ENCODE data around the gene FGGY.
"Not testable (repeated sequence)": the region's sequence is repeated elsewhere in the genome, so short reads cannot be mapped to it uniquely, and the experiment has no call there.

FGGY gene

GRCh38 chr1:59290193-59290949, 6.5 kb upstream of the FGGY start:
- no peak for DNase-seq

GRCh38 chr1:59291561-59291960, 5.3 kb upstream of the FGGY start:
- no peak for DNase-seq

GRCh38 chr1:59292562-59292961, 4.3 kb upstream of the FGGY start:
- no peak for DNase-seq

GRCh38 chr1:59293206-59293605, 3.7 kb upstream of the FGGY start:
- no peak for DNase-seq

GRCh38 chr1:59293849-59294248, 3.0 kb upstream of the FGGY start:
- no peak for DNase-seq

GRCh38 chr1:59294423-59294822, 2.5 kb upstream of the FGGY start:
- DNase-seq: no peak

- DNase-seq: no peak
Measured at GRCh38 chr1:59295618-59296017, 1.3 kb upstream of the FGGY start.

GRCh38 chr1:59298026-59298583, 1.2 kb downstream of the FGGY start:
- no peak for DNase-seq

- no peak for DNase-seq
Measured at GRCh38 chr1:59298710-59299346, 1.9 kb downstream of the FGGY start.

GRCh38 chr1:59299670-59300069, 2.8 kb downstream of the FGGY start:
- not testable (repeated sequence) for DNase-seq

GRCh38 chr1:59302297-59302696, 5.4 kb downstream of the FGGY start:
- no peak for DNase-seq

- no peak for DNase-seq
Measured at GRCh38 chr1:59302871-59303270, 6.0 kb downstream of the FGGY start.

- no peak for DNase-seq
Measured at GRCh38 chr1:59305188-59305587, 8.3 kb downstream of the FGGY start.

GRCh38 chr1:59307591-59307990, 10.7 kb downstream of the FGGY start:
- DNase-seq: no peak

- DNase-seq: no peak
Measured at GRCh38 chr1:59308839-59309238, 11.9 kb downstream of the FGGY start.

GRCh38 chr1:59309392-59309791, 12.5 kb downstream of the FGGY start:
- DNase-seq: no peak

- no peak for DNase-seq
Measured at GRCh38 chr1:59309795-59310548, 13.1 kb downstream of the FGGY start.

GRCh38 chr1:59310549-59311250, 13.8 kb downstream of the FGGY start:
- no peak for DNase-seq

- no peak for DNase-seq
Measured at GRCh38 chr1:59314776-59315528, 18.1 kb downstream of the FGGY start.

- DNase-seq: no peak
Measured at GRCh38 chr1:59315529-59316463, 18.9 kb downstream of the FGGY start.
